ENCODE data around the gene GRAMD1B. TPM values are rescaled to one million over a fixed set of nuclear protein-coding genes. Genes with fewer than 3 reads are reported as not detected.

GRAMD1B gene
- total RNA-seq, 2 donors from 2014 or later, result 28.8 to 39.6 TPM

GRCh38 chr11:123521001-123521400, 90.9 kb downstream of the GRAMD1B start:
- H3K4me1 Mint-ChIP-seq, result peaks cover 35% of the 10 kb centered on the region

GRCh38 chr11:123521930-123522329, 91.9 kb downstream of the GRAMD1B start:
- H3K4me1 ChIP-seq (ENCODE audit: control insufficient read depth, insufficient read depth, low read length), result peaks cover 3% of the 10 kb centered on the region
- Mint-ChIP-seq H3K9me3 (no peaks in the 10 kb centered on the region), H3K27me3 (ENCODE audit: insufficient read depth) (peaks cover 7% of the 10 kb centered on the region), H3K27ac (no peak overlapping the region), H3K4me3 (no peak overlapping the region), H3K36me3 (ENCODE audit: low read depth) (no peaks in the 10 kb centered on the region), H3K4me1 (peaks cover 36% of the 10 kb centered on the region)
- no peak overlapping the region for H3K27ac ChIP-seq (ENCODE audit: low read depth, low read length)
- peaks cover 5% of the 10 kb centered on the region for H3K36me3 ChIP-seq (ENCODE audit: control insufficient read depth, insufficient read depth, low read length)
- H3K27me3 ChIP-seq (ENCODE audit: control insufficient read depth, insufficient read depth, low read length, poor library complexity, severe bottlenecking), result no peaks in the 10 kb centered on the region
- TF ChIP-seq CTCF (conservative IDR thresholded peaks at IDR 0.05), result no peak
- H3K4me3 ChIP-seq (ENCODE audit: low read length), result no peak overlapping the region
- H3K9ac ChIP-seq (ENCODE audit: extremely low read depth, low read length, poor library complexity, severe bottlenecking), result no peak overlapping the region
- DNase-seq, result no peak
- no peaks in the 10 kb centered on the region for H3K9me3 ChIP-seq (ENCODE audit: control insufficient read depth, low read length)
- WGBS, 2 experiments (ENCODE audit: insufficient coverage in 1 of 2, insufficient read length in 1 of 2), result 96 to 97% methylated on average over 3 of the region's 3 CpGs

More at GRCh38 chr11:123521001-123521400, 90.9 kb downstream of the GRAMD1B start:
- Mint-ChIP-seq H3K27me3 (ENCODE audit: insufficient read depth) (peaks cover 4% of the 10 kb centered on the region), H3K27ac (no peak overlapping the region), H3K4me3 (no peak overlapping the region), H3K9me3 (no peaks in the 10 kb centered on the region), H3K36me3 (ENCODE audit: low read depth) (no peaks in the 10 kb centered on the region)
- H3K27me3 ChIP-seq (ENCODE audit: control insufficient read depth, insufficient read depth, low read length, poor library complexity, severe bottlenecking), result no peaks in the 10 kb centered on the region
- WGBS, 2 experiments (ENCODE audit: insufficient coverage in 1 of 2, insufficient read length in 1 of 2), result 86% methylated on average over 1 of the region's 3 CpGs; no CpG with 5 or more reads in 1 of the 2 experiments
- no peak overlapping the region for H3K9ac ChIP-seq (ENCODE audit: extremely low read depth, low read length, poor library complexity, severe bottlenecking)
- H3K27ac ChIP-seq (ENCODE audit: low read depth, low read length), result no peak overlapping the region
- peaks cover 5% of the 10 kb centered on the region for H3K36me3 ChIP-seq (ENCODE audit: control insufficient read depth, insufficient read depth, low read length)
- H3K4me1 ChIP-seq (ENCODE audit: control insufficient read depth, insufficient read depth, low read length), result peaks cover 3% of the 10 kb centered on the region
- no peaks in the 10 kb centered on the region for H3K9me3 ChIP-seq (ENCODE audit: control insufficient read depth, low read length)
- no peak for TF ChIP-seq CTCF (conservative IDR thresholded peaks at IDR 0.05)
- no peak overlapping the region for H3K4me3 ChIP-seq (ENCODE audit: low read length)
- DNase-seq, result no peak

GRCh38 chr11:123523539-123523938, 93.5 kb downstream of the GRAMD1B start:
- H3K27me3 ChIP-seq (ENCODE audit: control insufficient read depth, insufficient read depth, low read length, poor library complexity, severe bottlenecking), result no peaks in the 10 kb centered on the region
- no peak for DNase-seq
- no peak overlapping the region for H3K4me3 ChIP-seq (ENCODE audit: low read length)
- peaks cover 3% of the 10 kb centered on the region for H3K4me1 ChIP-seq (ENCODE audit: control insufficient read depth, insufficient read depth, low read length)
- Mint-ChIP-seq H3K36me3 (ENCODE audit: low read depth) (no peaks in the 10 kb centered on the region), H3K27ac (no peak overlapping the region), H3K27me3 (ENCODE audit: insufficient read depth) (peaks cover 15% of the 10 kb centered on the region), H3K4me3 (no peak overlapping the region), H3K9me3 (no peaks in the 10 kb centered on the region), H3K4me1 (peaks cover 29% of the 10 kb centered on the region)
- whole genome bisulfite sequencing, 2 experiments (ENCODE audit: insufficient coverage in 1 of 2, insufficient read length in 1 of 2), result 88 to 89% methylated on average over 2 of the region's 2 CpGs
- no peak overlapping the region for H3K27ac ChIP-seq (ENCODE audit: low read depth, low read length)
- no peak for TF ChIP-seq CTCF (conservative IDR thresholded peaks at IDR 0.05)
- H3K36me3 ChIP-seq (ENCODE audit: control insufficient read depth, insufficient read depth, low read length), result peaks cover 8% of the 10 kb centered on the region
- no peaks in the 10 kb centered on the region for H3K9me3 ChIP-seq (ENCODE audit: control insufficient read depth, low read length)
- no peak overlapping the region for H3K9ac ChIP-seq (ENCODE audit: extremely low read depth, low read length, poor library complexity, severe bottlenecking)
